Omental fat pad (tissue), 4 donors: ENCODE results near the gene OR11L1. TPM values are rescaled to one million over a fixed set of nuclear protein-coding genes. Genes with fewer than 3 reads are reported as not detected.

Experiments used
- ATAC-seq: fragments of 150-250 bp; one replicate; pipeline ENCODE4 v1.9.1; 2016; ENCODE audit warnings: mild to moderate bottlenecking, moderate library complexity; ENCODE audit not compliant: low FRiP score
- DNase-seq: peaks from one replicate; pipeline ENCODE4 v3.0.0-alpha.2; 2019; ENCODE audit warnings: low spot score
- CTCF ChIP-seq, 3 donors: fragments of 450-650 bp; IDR thresholded peaks; one replicate each; pipeline ENCODE4 v1.5.1; 2016 to 2017; ENCODE audit warnings: antibody characterized with exemption in 3 of 3, mild to moderate bottlenecking in 3 of 3, moderate library complexity in 2 of 3
- total RNA-seq, 4 donors: library from RNA; depleted of rRNA; stranded (reverse); fragments of >200 nt; gene quantifications; one replicate each; pipeline ENCODE4 v1.1.0, GENCODE V29; 2016

The OR11L1 gene
- total RNA-seq, 4 donors from 2014 or later, result not detected

GRCh38 chr1:247822060-247822459, 19.6 kb downstream of the OR11L1 start:
- DNase-seq (no peak), ATAC-seq (no peak)
- TF ChIP-seq CTCF (IDR thresholded peaks at IDR 0.05), result no peak

GRCh38 chr1:247812637-247813036, 29.1 kb downstream of the OR11L1 start:
- no peak for TF ChIP-seq CTCF (IDR thresholded peaks at IDR 0.05)
- DNase-seq (no peak), ATAC-seq (no peak)

GRCh38 chr1:247797518-247797917, 44.2 kb downstream of the OR11L1 start:
- DNase-seq, result no peak
- no peak for ATAC-seq
- no peak for TF ChIP-seq CTCF (IDR thresholded peaks at IDR 0.05)

Other genes starting within 250 kb of the OR11L1 start
- not detected for gene OR2G3, start 236.3 kb downstream of the OR11L1 start, total RNA-seq
- not detected for gene OR13G1, start 162.2 kb downstream of the OR11L1 start, total RNA-seq
- not detected for gene OR6F1, start 125.2 kb downstream of the OR11L1 start, total RNA-seq
- gene OR14K1, start 103.3 kb downstream of the OR11L1 start, total RNA-seq, result under 1 TPM in 1 of 4 donors, not detected in 3; 0.82 TPM
- not detected for gene OR14A2, start 93.8 kb downstream of the OR11L1 start, total RNA-seq
- gene OR1C1, start 81.3 kb downstream of the OR11L1 start, total RNA-seq, result not detected
- not detected for gene OR14A16, start 17.8 kb downstream of the OR11L1 start, total RNA-seq
- gene TRIM58, start 15.3 kb upstream of the OR11L1 start, total RNA-seq, result 1 to 10 TPM in 2 of 4 donors, under 1 TPM in 2; 0.32 to 9.5 (median 1.1) TPM
- 1 to 10 TPM in 1 of 4 donors, not detected in 3; 3.5 TPM for gene OR2W3, start 53.7 kb upstream of the OR11L1 start, total RNA-seq
- not detected for gene OR2T8, start 78.4 kb upstream of the OR11L1 start, total RNA-seq
- gene OR2AJ1, start 83.0 kb upstream of the OR11L1 start, total RNA-seq, result not detected
- gene OR2L8, start 107.0 kb upstream of the OR11L1 start, total RNA-seq, result not detected
- not detected for gene OR2AK2, start 123.3 kb upstream of the OR11L1 start, total RNA-seq
- gene OR2L5, start 171.8 kb upstream of the OR11L1 start, total RNA-seq, result not detected
- gene OR2L2, start 188.2 kb upstream of the OR11L1 start, total RNA-seq, result under 1 TPM in 1 of 4 donors, not detected in 3; 0.19 TPM
- not detected for gene OR2L3, start 204.9 kb upstream of the OR11L1 start, total RNA-seq